22Rv1 (cell line): ENCODE results near the gene RYR2.

Experiments
- ZFX ChIP-seq: fragments of 450-650 bp; IDR thresholded peaks from 2 replicates; pipeline ENCODE4 v1.6.1; 2017; ENCODE audit warnings: antibody characterized with exemption, borderline replicate concordance
- TF ChIP-seq, protein P1 (sequence below): fragments of 450-650 bp; IDR thresholded peaks from 2 replicates; pipeline ENCODE4 v1.5.1; 2017; ENCODE audit warnings: mild to moderate bottlenecking

DNA sequence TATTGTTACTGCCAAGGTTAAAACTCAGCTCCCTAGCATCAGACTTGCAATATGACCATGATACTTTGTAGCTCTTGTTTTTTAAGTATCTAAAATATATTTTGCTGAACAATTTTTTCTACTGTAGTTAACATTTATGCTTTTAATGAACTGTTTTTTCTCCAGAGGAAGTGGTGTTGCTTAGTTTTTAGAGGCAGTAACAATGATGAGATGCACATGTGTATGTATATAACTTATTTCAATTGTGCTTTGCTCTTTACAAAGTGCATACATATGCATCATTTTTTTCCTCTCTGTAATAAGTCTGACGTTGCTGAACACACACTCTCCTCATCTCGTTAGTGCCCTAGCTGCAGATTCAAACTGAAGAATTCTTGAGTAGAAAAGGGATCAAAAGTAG, 430.0 kb downstream of the RYR2 start:
- TF ChIP-seq, protein P1, sequence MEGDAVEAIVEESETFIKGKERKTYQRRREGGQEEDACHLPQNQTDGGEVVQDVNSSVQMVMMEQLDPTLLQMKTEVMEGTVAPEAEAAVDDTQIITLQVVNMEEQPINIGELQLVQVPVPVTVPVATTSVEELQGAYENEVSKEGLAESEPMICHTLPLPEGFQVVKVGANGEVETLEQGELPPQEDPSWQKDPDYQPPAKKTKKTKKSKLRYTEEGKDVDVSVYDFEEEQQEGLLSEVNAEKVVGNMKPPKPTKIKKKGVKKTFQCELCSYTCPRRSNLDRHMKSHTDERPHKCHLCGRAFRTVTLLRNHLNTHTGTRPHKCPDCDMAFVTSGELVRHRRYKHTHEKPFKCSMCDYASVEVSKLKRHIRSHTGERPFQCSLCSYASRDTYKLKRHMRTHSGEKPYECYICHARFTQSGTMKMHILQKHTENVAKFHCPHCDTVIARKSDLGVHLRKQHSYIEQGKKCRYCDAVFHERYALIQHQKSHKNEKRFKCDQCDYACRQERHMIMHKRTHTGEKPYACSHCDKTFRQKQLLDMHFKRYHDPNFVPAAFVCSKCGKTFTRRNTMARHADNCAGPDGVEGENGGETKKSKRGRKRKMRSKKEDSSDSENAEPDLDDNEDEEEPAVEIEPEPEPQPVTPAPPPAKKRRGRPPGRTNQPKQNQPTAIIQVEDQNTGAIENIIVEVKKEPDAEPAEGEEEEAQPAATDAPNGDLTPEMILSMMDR = no peak
- TF ChIP-seq ZFX = no peak
